ENCODE measurements around the gene MAP1B. TPM values are rescaled to one million over a fixed set of nuclear protein-coding genes. Genes with fewer than 3 reads are reported as not detected.

Gene MAP1B
- total RNA-seq, 1 experiment from 2014 or later = 163 TPM

DNA sequence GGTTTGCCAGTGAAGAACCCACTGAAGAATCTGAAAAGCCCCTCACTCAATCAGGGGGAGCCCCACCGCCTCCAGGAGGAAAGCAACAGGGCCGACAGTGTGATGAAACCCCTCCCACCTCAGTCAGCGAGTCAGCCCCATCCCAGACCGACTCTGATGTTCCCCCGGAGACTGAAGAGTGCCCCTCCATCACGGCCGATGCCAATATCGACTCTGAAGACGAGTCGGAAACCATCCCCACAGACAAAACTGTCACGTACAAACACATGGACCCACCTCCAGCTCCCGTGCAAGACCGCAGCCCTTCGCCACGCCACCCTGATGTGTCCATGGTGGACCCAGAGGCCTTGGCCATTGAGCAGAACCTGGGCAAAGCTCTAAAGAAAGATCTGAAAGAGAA lies 92.4 kb downstream of the MAP1B start:
- CTCF ChIA-PET = interaction anchor here (0.7 kb wide), 1 partner anchor 11 kb away, joined by 4 read pairs; no protein-coding TSS in a partner anchor
- no peak for TF ChIP-seq EZH2 (IDR thresholded peaks at IDR 0.05; ENCODE audit: low read depth)
- TF ChIP-seq, protein P1, sequence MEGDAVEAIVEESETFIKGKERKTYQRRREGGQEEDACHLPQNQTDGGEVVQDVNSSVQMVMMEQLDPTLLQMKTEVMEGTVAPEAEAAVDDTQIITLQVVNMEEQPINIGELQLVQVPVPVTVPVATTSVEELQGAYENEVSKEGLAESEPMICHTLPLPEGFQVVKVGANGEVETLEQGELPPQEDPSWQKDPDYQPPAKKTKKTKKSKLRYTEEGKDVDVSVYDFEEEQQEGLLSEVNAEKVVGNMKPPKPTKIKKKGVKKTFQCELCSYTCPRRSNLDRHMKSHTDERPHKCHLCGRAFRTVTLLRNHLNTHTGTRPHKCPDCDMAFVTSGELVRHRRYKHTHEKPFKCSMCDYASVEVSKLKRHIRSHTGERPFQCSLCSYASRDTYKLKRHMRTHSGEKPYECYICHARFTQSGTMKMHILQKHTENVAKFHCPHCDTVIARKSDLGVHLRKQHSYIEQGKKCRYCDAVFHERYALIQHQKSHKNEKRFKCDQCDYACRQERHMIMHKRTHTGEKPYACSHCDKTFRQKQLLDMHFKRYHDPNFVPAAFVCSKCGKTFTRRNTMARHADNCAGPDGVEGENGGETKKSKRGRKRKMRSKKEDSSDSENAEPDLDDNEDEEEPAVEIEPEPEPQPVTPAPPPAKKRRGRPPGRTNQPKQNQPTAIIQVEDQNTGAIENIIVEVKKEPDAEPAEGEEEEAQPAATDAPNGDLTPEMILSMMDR (conservative IDR thresholded peaks at IDR 0.05) = no peak
- no TSS peak for BruUV-seq (replicated peaks)

DNA sequence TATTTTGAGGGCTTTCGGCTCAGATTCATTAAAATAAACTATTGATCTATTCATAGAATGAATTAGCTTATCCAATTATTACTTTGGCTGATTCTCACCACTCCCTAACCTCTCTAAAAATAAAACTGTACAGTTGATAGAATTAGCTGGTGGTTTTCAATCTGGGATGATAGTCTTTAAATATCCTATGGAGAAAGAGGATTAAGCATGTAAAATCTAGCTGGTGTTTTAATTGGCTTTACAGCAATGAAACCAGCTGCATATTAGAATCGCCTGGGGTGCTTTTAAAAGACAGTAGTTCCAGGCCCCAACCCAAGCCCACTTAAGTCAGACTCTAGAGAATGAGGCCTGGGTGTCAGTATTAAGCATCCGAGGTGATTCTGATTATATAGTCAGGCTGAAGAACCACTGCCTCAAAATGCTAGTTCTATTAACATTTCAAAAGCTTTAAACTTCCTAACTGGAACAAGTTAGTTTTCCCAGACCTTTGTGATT lies 95.1 kb downstream of the MAP1B start:
- DNase-seq = no peak
- H3K36me3 ChIP-seq (ENCODE audit: low read depth) = peaks cover 31% of the 10 kb centered on the region
- no peaks in the 10 kb centered on the region for H3K9me3 ChIP-seq (ENCODE audit: insufficient read depth, low read depth)
- ChIA-PET POLR2A (ENCODE audit: unreplicated experiment) (interaction anchor here (0.5 kb wide), 1 partner anchor 16 kb away, joined by 3 read pairs; no protein-coding TSS in a partner anchor), CTCF (no interaction called here)
- H2AFZ ChIP-seq = no peak overlapping the region
- H3K27ac ChIP-seq = no peak overlapping the region
- intact Hi-C loops (cut with micrococcal nuclease; ENCODE audit: unreplicated experiment) = no loop called here
- H3K4me3 ChIP-seq = no peak overlapping the region
- no peaks in the 10 kb centered on the region for H4K20me1 ChIP-seq (ENCODE audit: insufficient read depth)
- no peaks in the 10 kb centered on the region for H3K79me2 ChIP-seq (ENCODE audit: low read depth)
- no peaks in the 10 kb centered on the region for H3K27me3 ChIP-seq (ENCODE audit: insufficient read depth, low read depth)
- no peaks in the 10 kb centered on the region for H3F3A ChIP-seq (ENCODE audit: insufficient read depth, low read depth)
- TF ChIP-seq, protein P1 (conservative IDR thresholded peaks at IDR 0.05) = no peak
- TF ChIP-seq EZH2 (IDR thresholded peaks at IDR 0.05; ENCODE audit: low read depth) = no peak
- no peaks in the 10 kb centered on the region for H3K4me1 ChIP-seq (replicated peaks; ENCODE audit: insufficient read depth)
- BruUV-seq (replicated peaks) = no TSS peak
- H3K9me2 ChIP-seq (ENCODE audit: insufficient read depth) = no peaks in the 10 kb centered on the region
- no peak overlapping the region for H3K4me2 ChIP-seq

More for the DNA sequence above, 92.4 kb downstream of the MAP1B start:
- Histone ChIP-seq H3K9me3 (ENCODE audit: insufficient read depth, low read depth) (no peaks in the 10 kb centered on the region), H2AFZ (no peak overlapping the region), H3K79me2 (ENCODE audit: low read depth) (no peaks in the 10 kb centered on the region), H3K27me3 (ENCODE audit: insufficient read depth, low read depth) (no peaks in the 10 kb centered on the region), H3F3A (ENCODE audit: insufficient read depth, low read depth) (no peaks in the 10 kb centered on the region), H3K27ac (no peak overlapping the region), H4K20me1 (ENCODE audit: insufficient read depth) (no peaks in the 10 kb centered on the region), H3K9me2 (ENCODE audit: insufficient read depth) (no peaks in the 10 kb centered on the region), H3K4me1 (replicated peaks; ENCODE audit: insufficient read depth) (no peaks in the 10 kb centered on the region), H3K36me3 (ENCODE audit: low read depth) (peaks cover 24% of the 10 kb centered on the region), H3K4me2 (no peak overlapping the region), H3K4me3 (no peak overlapping the region)
- DNase-seq = no peak
- intact Hi-C loops (cut with micrococcal nuclease; ENCODE audit: unreplicated experiment) = no loop called here
- POLR2A ChIA-PET (ENCODE audit: unreplicated experiment) = no interaction called here

DNA sequence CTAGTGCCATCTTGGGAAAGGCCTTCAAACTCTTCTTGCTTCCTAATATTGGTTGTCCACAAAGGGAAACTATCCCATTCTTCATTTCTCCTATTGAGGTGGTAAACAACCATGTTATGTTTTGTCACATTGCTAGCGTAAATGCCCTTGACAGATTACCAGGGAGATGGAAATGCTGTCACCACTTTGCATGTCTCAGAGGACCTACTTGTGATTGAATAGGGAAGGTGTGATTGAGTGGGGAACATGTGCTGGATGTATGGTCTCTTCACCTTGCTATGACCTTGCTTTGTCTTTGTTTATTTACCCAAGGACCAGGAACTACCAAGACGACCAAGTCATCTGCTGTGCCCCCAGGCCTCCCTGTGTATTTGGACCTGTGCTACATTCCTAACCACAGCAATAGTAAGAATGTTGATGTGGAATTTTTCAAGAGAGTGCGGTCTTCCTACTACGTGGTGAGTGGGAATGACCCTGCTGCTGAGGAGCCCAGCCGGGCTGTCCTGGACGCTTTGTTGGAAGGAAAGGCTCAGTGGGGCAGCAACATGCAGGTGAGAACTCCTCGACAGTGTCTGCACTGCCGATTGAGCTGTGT lies 96.1 kb downstream of the MAP1B start:
- Histone ChIP-seq H3F3A (ENCODE audit: insufficient read depth, low read depth) (no peaks in the 10 kb centered on the region; the same call in 1 of the 2 replicates), H3K4me3 (no peak overlapping the region), H3K27me3 (ENCODE audit: insufficient read depth, low read depth) (no peaks in the 10 kb centered on the region), H3K9me2 (ENCODE audit: insufficient read depth) (no peaks in the 10 kb centered on the region), H3K4me1 (replicated peaks; ENCODE audit: insufficient read depth) (no peaks in the 10 kb centered on the region), H3K36me3 (ENCODE audit: low read depth) (peaks cover 31% of the 10 kb centered on the region), H4K20me1 (ENCODE audit: insufficient read depth) (no peaks in the 10 kb centered on the region), H2AFZ (no peak overlapping the region), H3K4me2 (no peak overlapping the region), H3K9me3 (ENCODE audit: insufficient read depth, low read depth) (no peaks in the 10 kb centered on the region), H3K79me2 (ENCODE audit: low read depth) (no peaks in the 10 kb centered on the region), H3K27ac (no peak overlapping the region)
- no TSS peak for BruUV-seq (replicated peaks)
- ChIA-PET POLR2A (ENCODE audit: unreplicated experiment) (no interaction called here), CTCF (no interaction called here)
- no peak for DNase-seq
- intact Hi-C loops (cut with micrococcal nuclease; ENCODE audit: unreplicated experiment) = no loop called here
- TF ChIP-seq EZH2 (IDR thresholded peaks at IDR 0.05; ENCODE audit: low read depth) = no peak
- TF ChIP-seq, protein P1 (conservative IDR thresholded peaks at IDR 0.05) = no peak
